Upper lobe of left lung (tissue), 6 donors: ENCODE measurements around the gene KCNMB4. TPM values are rescaled to one million over a fixed set of nuclear protein-coding genes. Genes with fewer than 3 reads are reported as not detected.

Experiments used
- ATAC-seq, 2 donors: fragments of 200-7000 bp; cut with Tn5 transposase; one replicate each; pipeline ENCODE4 v1.9.1; 2022; ENCODE audit warnings: mild to moderate bottlenecking in 2 of 2, moderate library complexity in 2 of 2; ENCODE audit not compliant: low FRiP score in 2 of 2
- DNase-seq, 2 donors: peaks; one replicate each; pipeline ENCODE4 v3.0.0-alpha.2; 2019 to 2020
- H3K27ac ChIP-seq, 4 donors: fragments of 200-600 bp; sonication (generic); one replicate each; pipeline ENCODE4 v1.5.1; 2016 to 2019
- H3K27me3 ChIP-seq, 4 donors: fragments of 200-600 bp; sonication (generic); one replicate each; pipeline ENCODE4 v1.5.1; 2017 to 2019
- H3K36me3 ChIP-seq, 4 donors: fragments of 200-600 bp; sonication (generic); one replicate each; pipeline ENCODE4 v1.5.1; 2016 to 2019
- H3K4me1 ChIP-seq, 4 donors: fragments of 200-600 bp; sonication (generic); one replicate each; pipeline ENCODE4 v1.5.1; 2018 to 2019
- H3K4me3 ChIP-seq, 4 donors: fragments of 200-600 bp; sonication (generic); one replicate each; pipeline ENCODE4 v1.5.1; 2017 to 2019; ENCODE audit warnings: mild to moderate bottlenecking in 2 of 4, moderate library complexity in 1 of 4
- H3K9me3 ChIP-seq, 4 donors: fragments of 200-600 bp; sonication (generic); one replicate each; pipeline ENCODE4 v1.5.1; 2018 to 2019
- CTCF ChIP-seq, 6 experiments: fragments of 450-650 bp in 4 of 6; fragments of 200-600 bp in 2 of 6; sonication (generic) in 2 of 6; IDR thresholded peaks; one replicate each; pipeline ENCODE4 v1.5.1; 2016 to 2019; ENCODE audit warnings: antibody characterized with exemption in 6 of 6
- EP300 ChIP-seq, 4 donors: sonication (generic); formaldehyde crosslinking; IDR thresholded peaks; one replicate each; pipeline ENCODE4 v1.5.1; 2017; ENCODE audit warnings: antibody characterized with exemption in 4 of 4, control low read depth in 2 of 4
- POLR2A ChIP-seq, 4 donors: fragments of 450-650 bp; IDR thresholded peaks; one replicate each; pipeline ENCODE4 v1.5.1; 2016 to 2017; ENCODE audit warnings: antibody characterized with exemption in 4 of 4, mild to moderate bottlenecking in 2 of 4
- POLR2AphosphoS5 ChIP-seq, 2 donors: sonication (generic); formaldehyde crosslinking; IDR thresholded peaks; one replicate each; pipeline ENCODE4 v1.5.1; 2017; ENCODE audit warnings: antibody characterized with exemption in 2 of 2
- WGBS, 2 donors: methylation state at CpG; one replicate each; pipeline ENCODE4 v1.1.5; 2017 to 2018; 5-methylcytosine and 5-hydroxymethylcytosine counted together
- total RNA-seq, 6 donors: library from RNA; depleted of rRNA in 4 of 6; stranded (reverse); fragments of >200 nt in 4 of 6; gene quantifications; one replicate each; pipeline versions ENCODE4 v1.1.0 to v1.2.1, GENCODE V29; 2016 to 2021
- donor health status: DM: no; HTN: no; CAD: no; lungs with moderate emphysema.
- donor health status: DM: no; HTN: yes; CAD: no; lungs with severe emphysema.

The KCNMB4 gene
- total RNA-seq, 6 donors from 2014 or later: 3.1 to 7.8 (median 5.0) TPM

DNA sequence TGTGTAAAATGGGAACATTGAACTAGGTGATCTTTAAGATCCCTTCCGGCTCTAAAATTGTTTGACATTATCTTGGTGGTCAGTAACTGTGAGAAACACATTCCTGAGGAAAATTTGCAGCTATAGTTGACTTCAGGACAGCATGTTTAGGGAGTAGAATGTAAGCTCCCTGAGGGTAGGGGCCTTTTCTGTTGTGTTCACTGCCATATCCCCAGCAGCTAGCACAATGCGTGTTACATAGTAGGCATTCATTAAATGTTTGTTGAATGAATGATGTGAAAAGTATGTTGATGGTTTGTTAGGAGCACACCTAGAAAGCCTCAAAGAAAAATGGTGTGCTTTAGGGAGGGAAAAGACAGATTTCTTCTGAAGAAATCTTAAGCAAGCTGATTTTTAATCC lies 38.5 kb upstream of the KCNMB4 start:
- TF ChIP-seq CTCF (IDR thresholded peaks at IDR 0.05) (no peak), POLR2AphosphoS5 (IDR thresholded peaks at IDR 0.05) (no peak), POLR2A (IDR thresholded peaks at IDR 0.05) (no peak), EP300 (IDR thresholded peaks at IDR 0.05) (no peak)
- Histone ChIP-seq H3K27me3 (no peaks in the 10 kb centered on the region), H3K27ac (no peak overlapping the region), H3K36me3 (no peaks in the 10 kb centered on the region), H3K4me1 (no peaks in the 10 kb centered on the region), H3K4me3 (no peak overlapping the region), H3K9me3 (no peaks in the 10 kb centered on the region)
- WGBS, 2 donors: 93 to 98% methylated on average over 2 of the region's 2 CpGs
- ATAC-seq (no peak), DNase-seq (no peak)

DNA sequence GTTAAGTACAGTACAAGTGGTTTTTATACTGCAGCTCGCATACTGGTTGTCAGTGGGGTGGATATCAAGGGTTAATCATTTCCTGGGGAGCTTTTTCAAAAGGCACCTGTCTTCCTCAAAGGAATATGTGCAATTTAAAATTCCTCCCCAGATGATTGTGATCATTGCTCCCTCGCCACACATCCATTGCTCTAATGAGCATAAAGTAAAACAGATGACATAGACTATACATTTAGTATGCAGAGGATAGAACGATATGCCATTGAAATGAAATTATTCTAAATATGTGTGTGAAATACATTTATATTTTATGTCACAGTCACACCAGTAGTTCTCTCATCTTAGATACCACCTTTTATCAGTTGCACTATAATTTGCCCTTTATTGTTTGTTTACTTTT lies 36.4 kb upstream of the KCNMB4 start:
- H3K9me3 ChIP-seq: no peaks in the 10 kb centered on the region
- 96 to 99% methylated on average over 3 of the region's 3 CpGs for WGBS, 2 donors
- no peak for ATAC-seq

GRCh38 chr12:70330158-70330557 lies 35.9 kb upstream of the KCNMB4 start:
- no peak overlapping the region for H3K4me3 ChIP-seq
- H3K4me1 ChIP-seq: no peaks in the 10 kb centered on the region
- peaks cover 0 to 4% (median 0%) of the 10 kb centered on the region in 4 donors for H3K36me3 ChIP-seq
- ATAC-seq (no peak), DNase-seq (no peak)
- no peak overlapping the region for H3K27ac ChIP-seq
- H3K9me3 ChIP-seq: no peaks in the 10 kb centered on the region
- TF ChIP-seq CTCF (IDR thresholded peaks at IDR 0.05) (no peak), POLR2AphosphoS5 (IDR thresholded peaks at IDR 0.05) (no peak), EP300 (IDR thresholded peaks at IDR 0.05) (no peak), POLR2A (IDR thresholded peaks at IDR 0.05) (no peak)
- 96 to 97% methylated on average over 2 of the region's 2 CpGs for WGBS, 2 donors
- no peaks in the 10 kb centered on the region for H3K27me3 ChIP-seq

More for the DNA sequence above, 36.4 kb upstream of the KCNMB4 start:
- peaks cover 0 to under 1% (median 0%) of the 10 kb centered on the region in 4 donors for H3K36me3 ChIP-seq
- no peaks in the 10 kb centered on the region for H3K27me3 ChIP-seq
- no peak overlapping the region for H3K4me3 ChIP-seq
- H3K4me1 ChIP-seq: no peaks in the 10 kb centered on the region
- H3K27ac ChIP-seq: no peak overlapping the region
- TF ChIP-seq POLR2AphosphoS5 (IDR thresholded peaks at IDR 0.05) (no peak), POLR2A (IDR thresholded peaks at IDR 0.05) (no peak), CTCF (IDR thresholded peaks at IDR 0.05) (no peak), EP300 (IDR thresholded peaks at IDR 0.05) (no peak)
- DNase-seq: no peak

- Histone ChIP-seq H3K36me3 (peaks cover 0 to 24% (median 4%) of the 10 kb centered on the region in 4 donors), H3K9me3 (no peaks in the 10 kb centered on the region), H3K4me3 (no peak overlapping the region), H3K4me1 (no peaks in the 10 kb centered on the region), H3K27ac (peak overlapping the region in 1 of 4 donors; percentile 42), H3K27me3 (no peaks in the 10 kb centered on the region)
- DNase-seq (no peak), ATAC-seq (no peak)
- TF ChIP-seq POLR2AphosphoS5 (IDR thresholded peaks at IDR 0.05) (no peak), POLR2A (IDR thresholded peaks at IDR 0.05) (no peak), CTCF (IDR thresholded peaks at IDR 0.05) (no peak), EP300 (IDR thresholded peaks at IDR 0.05) (no peak)
These were observed 33.9 kb upstream of the KCNMB4 start for GRCh38 chr12:70332236-70332635.

DNA sequence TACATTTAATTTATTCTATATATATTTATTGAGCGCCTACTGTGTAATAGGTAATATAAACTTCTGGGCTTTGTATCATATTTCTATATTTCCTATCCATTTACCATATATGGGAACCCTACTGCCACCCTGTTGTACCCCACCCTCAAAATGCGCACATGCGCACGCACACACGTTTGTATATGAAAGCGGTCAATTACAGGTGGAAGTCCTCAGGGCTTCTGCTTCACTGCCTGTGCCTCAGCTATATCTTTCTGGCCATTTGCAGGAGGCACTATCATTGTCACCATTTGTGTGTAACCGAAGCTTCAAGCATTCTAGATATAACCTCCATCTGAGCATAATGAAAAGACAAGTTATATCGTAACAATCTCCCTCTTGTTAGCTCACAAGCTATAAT lies 31.3 kb upstream of the KCNMB4 start:
- Histone ChIP-seq H3K9me3 (no peaks in the 10 kb centered on the region), H3K4me1 (no peaks in the 10 kb centered on the region), H3K4me3 (no peak overlapping the region), H3K27me3 (no peaks in the 10 kb centered on the region), H3K27ac (no peak overlapping the region), H3K36me3 (peaks cover 9 to 49% (median 12%) of the 10 kb centered on the region in 4 donors)
- 95 to 96% methylated on average over 8 of the region's 8 CpGs for WGBS, 2 donors
- TF ChIP-seq POLR2AphosphoS5 (IDR thresholded peaks at IDR 0.05): no peak
- no peak for TF ChIP-seq CTCF (IDR thresholded peaks at IDR 0.05)
- TF ChIP-seq POLR2A (IDR thresholded peaks at IDR 0.05): no peak
- no peak for TF ChIP-seq EP300 (IDR thresholded peaks at IDR 0.05)
- ATAC-seq (no peak), DNase-seq (no peak)
